H1 (cell line): Measurements from ENCODE around the gene DFFB. TPM values are rescaled to one million over a fixed set of nuclear protein-coding genes. Genes with fewer than 3 reads are reported as not detected.

ENCODE experiments used
- CTCF ChIA-PET: fragments of 300-600 bp; sonication (Branson Sonifier 250); formaldehyde crosslinking; loops from one replicate; lab custom pipeline; 2021; ENCODE audit not compliant: partially characterized antibody; lab: Charles Lee
- POLR2A ChIA-PET: fragments of 300-600 bp; sonication (Branson Sonifier 250); formaldehyde crosslinking; loops from one replicate; lab custom pipeline; 2021; ENCODE audit warnings: inconsistent platforms; ENCODE audit not compliant: partially characterized antibody; lab: Charles Lee
- DNase-seq, 2 experiments: peaks; one replicate each; pipeline versions ENCODE4 v3.0.0 to v3.0.0-alpha.2; 2010 to 2022; ENCODE audit warnings: low spot score in 2 of 2, low read depth in 1 of 2, mixed read lengths in 1 of 2
- FAIRE-seq: peaks from 2 replicates; lab custom pipeline; 2011; peaks lifted over from hg19 to GRCh38; lab: Jason Lieb, UNC
- H2AFZ ChIP-seq: 2 replicates; pipeline ENCODE4 v1.8.1; 2012; ENCODE audit warnings: low read length, inconsistent platforms
- H2AK5ac ChIP-seq: 2 replicates; pipeline ENCODE4 v1.6.1; 2013; ENCODE audit warnings: low read depth, low read length
- H2BK120ac ChIP-seq: replicated peaks from 2 replicates; pipeline ENCODE3; 2013; ENCODE audit warnings: low read depth, low read length, inconsistent platforms
- H2BK12ac ChIP-seq: 2 replicates; pipeline ENCODE4 v1.6.1; 2013; ENCODE audit warnings: low read depth, low read length
- H2BK15ac ChIP-seq: 2 replicates; pipeline ENCODE4 v1.6.1; 2013; ENCODE audit warnings: low read length
- H2BK20ac ChIP-seq: 2 replicates; pipeline ENCODE4 v1.6.1; 2013; ENCODE audit warnings: low read length
- H2BK5ac ChIP-seq: 2 replicates; pipeline ENCODE4 v1.6.1; 2013; ENCODE audit warnings: low read depth, low read length
- H3K14ac ChIP-seq: 2 replicates; pipeline ENCODE4 v1.6.1; 2013; ENCODE audit warnings: inconsistent platforms; ENCODE audit not compliant: insufficient read length
- H3K18ac ChIP-seq: 2 replicates; pipeline ENCODE4 v1.6.1; 2013; ENCODE audit warnings: low read length; ENCODE audit errors: extremely low read depth
- H3K23ac ChIP-seq: 2 replicates; pipeline ENCODE4 v1.6.1; 2013; ENCODE audit warnings: inconsistent platforms; ENCODE audit not compliant: insufficient read length
- H3K23me2 ChIP-seq: 2 replicates; pipeline ENCODE4 v1.6.1; 2013; ENCODE audit warnings: low read depth, low read length
- H3K27ac ChIP-seq: 2 replicates; pipeline ENCODE4 v1.6.1; 2011; ENCODE audit warnings: low read depth, low read length, inconsistent platforms
- H3K27me3 ChIP-seq, 4 experiments: replicated peaks in 1 of 4; 1 replicate in 1 of 4; 2 replicates in 3 of 4; pipeline versions ENCODE4 v1.6.1 to v1.8.1; 2011 to 2013; ENCODE audit warnings: low read length in 3 of 4, mild to moderate bottlenecking in 3 of 4, inconsistent platforms in 2 of 4, mixed read lengths in 2 of 4, moderate library complexity in 1 of 4; ENCODE audit not compliant: control insufficient read depth in 3 of 4, insufficient read depth in 3 of 4; ENCODE audit errors: extremely low read depth in 1 of 4
- H3K36me3 ChIP-seq, 4 experiments: 2 replicates each; pipeline versions ENCODE4 v1.6.1 to v1.8.1; 2011 to 2013; ENCODE audit warnings: mild to moderate bottlenecking in 4 of 4, low read length in 3 of 4, moderate library complexity in 2 of 4, control low read depth in 1 of 4, inconsistent platforms in 1 of 4; ENCODE audit not compliant: insufficient read depth in 4 of 4, control insufficient read depth in 2 of 4
- H3K4ac ChIP-seq: replicated peaks from 2 replicates; pipeline ENCODE3; 2013; ENCODE audit warnings: low read length, low read depth, mixed read lengths, inconsistent platforms; ENCODE audit not compliant: insufficient read length
- H3K4me1 ChIP-seq, 4 experiments: replicated peaks in 1 of 4; 1 replicate in 1 of 4; 2 replicates in 3 of 4; pipeline versions ENCODE4 v1.6.1 to v1.8.1; 2011 to 2013; ENCODE audit warnings: low read length in 3 of 4, inconsistent platforms in 2 of 4, mixed read lengths in 1 of 4; ENCODE audit not compliant: insufficient read depth in 4 of 4, control insufficient read depth in 3 of 4
- H3K4me2 ChIP-seq, 2 experiments: 2 replicates each; pipeline versions ENCODE4 v1.6.1 to v1.8.1; 2011 to 2013; ENCODE audit warnings: low read depth in 2 of 2, low read length in 2 of 2, control low read depth in 1 of 2, inconsistent platforms in 1 of 2, mild to moderate bottlenecking in 1 of 2; ENCODE audit not compliant: insufficient read depth in 1 of 2
- H3K4me3 ChIP-seq, 4 experiments: fragments of 200-600, 300-600 bp in 1 of 4; sonication (generic), shearing (Covaris generic), sonication (Bioruptor Twin) in 1 of 4; 2 replicates each; pipeline versions ENCODE4 v1.5.1 to v1.8.1; 2011 to 2016; ENCODE audit warnings: low read length in 4 of 4, low read depth in 3 of 4, control low read depth in 2 of 4, inconsistent platforms in 2 of 4, mild to moderate bottlenecking in 2 of 4, mixed read lengths in 1 of 4, moderate library complexity in 1 of 4; ENCODE audit not compliant: insufficient read depth in 2 of 4; ENCODE audit errors: extremely low read depth in 1 of 4
- H3K56ac ChIP-seq: replicated peaks from 2 replicates; pipeline ENCODE3; 2013; ENCODE audit warnings: low read depth, mild to moderate bottlenecking, mixed read lengths, low read length, inconsistent platforms; ENCODE audit not compliant: insufficient read length
- H3K79me1 ChIP-seq: 2 replicates; pipeline ENCODE4 v1.6.1; 2013; ENCODE audit warnings: low read depth, low read length, control low read depth
- H3K79me2 ChIP-seq, 2 experiments: 2 replicates each; pipeline versions ENCODE4 v1.6.1 to v1.8.1; 2012 to 2013; ENCODE audit warnings: low read length in 2 of 2, mild to moderate bottlenecking in 2 of 2, inconsistent platforms in 1 of 2; ENCODE audit not compliant: insufficient read depth in 2 of 2, control insufficient read depth in 1 of 2
- H3K9ac ChIP-seq, 4 experiments: replicated peaks in 1 of 4; 1 replicate in 1 of 4; 2 replicates in 3 of 4; pipeline versions ENCODE4 v1.6.1 to v1.8.1; 2011 to 2013; ENCODE audit warnings: low read depth in 3 of 4, low read length in 3 of 4, control low read depth in 2 of 4, mild to moderate bottlenecking in 2 of 4, moderate library complexity in 2 of 4, inconsistent platforms in 1 of 4; ENCODE audit errors: extremely low read depth in 1 of 4
- H3K9me3 ChIP-seq, 2 experiments: 2 replicates each; pipeline versions ENCODE4 v1.6.1 to v1.8.1; 2012 to 2013; ENCODE audit warnings: mild to moderate bottlenecking in 2 of 2, moderate library complexity in 2 of 2, control low read depth in 1 of 2, inconsistent platforms in 1 of 2, low read depth in 1 of 2, low read length in 1 of 2, mixed read lengths in 1 of 2; ENCODE audit not compliant: insufficient read depth in 2 of 2
- H4K20me1 ChIP-seq, 2 experiments: replicated peaks in 1 of 2; 2 replicates each; pipeline versions ENCODE3 to v1.8.1; 2011 to 2013; ENCODE audit warnings: inconsistent platforms in 2 of 2, low read length in 2 of 2, mild to moderate bottlenecking in 1 of 2; ENCODE audit not compliant: insufficient read depth in 2 of 2, control insufficient read depth in 1 of 2
- H4K5ac ChIP-seq: 2 replicates; pipeline ENCODE4 v1.6.1; 2013; ENCODE audit warnings: low read length, low read depth, mixed read lengths, inconsistent platforms; ENCODE audit not compliant: insufficient read length
- H4K8ac ChIP-seq: 2 replicates; pipeline ENCODE4 v1.8.0; 2013; ENCODE audit warnings: mild to moderate bottlenecking, moderate library complexity, low read length, inconsistent platforms; ENCODE audit not compliant: insufficient read depth; ENCODE audit errors: extremely low read depth
- H4K91ac ChIP-seq: replicated peaks from 2 replicates; pipeline ENCODE3; 2013; ENCODE audit warnings: low read length, mixed read lengths, inconsistent platforms; ENCODE audit not compliant: insufficient read length
- CBX8 ChIP-seq: fragments of 300-800, 300-1000 bp; sonication (generic); IDR thresholded peaks from 2 replicates; pipeline ENCODE4 v1.7.1; 2016; ENCODE audit warnings: low read depth, low read length, borderline replicate concordance
- CREB1 ChIP-seq: IDR thresholded peaks from 2 replicates; pipeline ENCODE4 v1.6.1; 2012; ENCODE audit warnings: inconsistent platforms
- CTBP2 ChIP-seq: IDR thresholded peaks from 2 replicates; pipeline ENCODE4 v1.7.0; 2011; ENCODE audit warnings: borderline replicate concordance, mild to moderate bottlenecking, moderate library complexity, mixed read lengths, low read length; ENCODE audit not compliant: insufficient read depth, insufficient read length
- KDM5A ChIP-seq: fragments of 200-600 bp; IDR thresholded peaks from 2 replicates; pipeline ENCODE4 v1.7.1; 2012; ENCODE audit warnings: mild to moderate bottlenecking, low read length, inconsistent platforms, mixed read lengths
- MAFK ChIP-seq: IDR thresholded peaks from 2 replicates; pipeline ENCODE4 v1.6.1; 2012; ENCODE audit warnings: low read depth, mild to moderate bottlenecking, improper control_type of control experiment, low read length
- WGBS, 2 experiments: shearing (Covaris generic) in 1 of 2; methylation state at CpG; one replicate each; pipeline versions ENCODE4 v1.1.6 to v1.1.7; 2013 to 2015; ENCODE audit warnings: low lambda C conversion rate in 2 of 2, mixed read lengths in 2 of 2, inconsistent platforms in 1 of 2, low coverage in 1 of 2, missing lambda C conversion rate in 1 of 2; ENCODE audit not compliant: insufficient replicate concordance in 2 of 2, insufficient coverage in 1 of 2, insufficient read length in 1 of 2; ENCODE audit errors: extremely low coverage in 1 of 2, missing lambda C conversion rate in 1 of 2; 5-methylcytosine and 5-hydroxymethylcytosine counted together
- polyA plus RNA-seq, 7 experiments: library from polyadenylated mRNA; depleted of rRNA in 3 of 7; stranded (reverse) in 5 of 7; unstranded in 2 of 7; fragments of >200 nt in 5 of 7; fragments of 200-250 nt in 2 of 7; gene quantifications; 1 replicate in 5 of 7; 2 replicates in 1 of 7; 4 replicates in 1 of 7; pipeline versions ENCODE4 v1.2.1 to v1.2.3, GENCODE V29; 2011 to 2013; ENCODE audit warnings: missing spikeins in 2 of 7, mixed read lengths in 2 of 7
- total RNA-seq: library from RNA; stranded (reverse); fragmentation: NEBNext Ultra II Directional; extraction: Animal tissue kit (Norgen Biotek cat#: 25700); gene quantifications from 2 replicates; pipeline ENCODE4 v1.2.1, GENCODE V29; 2021

The DFFB gene
- total and polyA plus RNA-seq, 2 of the 8 experiments (the other 6 are each of a cell fraction or from before 2014, with no cell fraction given), result 8.6 to 11.9 TPM

DNA sequence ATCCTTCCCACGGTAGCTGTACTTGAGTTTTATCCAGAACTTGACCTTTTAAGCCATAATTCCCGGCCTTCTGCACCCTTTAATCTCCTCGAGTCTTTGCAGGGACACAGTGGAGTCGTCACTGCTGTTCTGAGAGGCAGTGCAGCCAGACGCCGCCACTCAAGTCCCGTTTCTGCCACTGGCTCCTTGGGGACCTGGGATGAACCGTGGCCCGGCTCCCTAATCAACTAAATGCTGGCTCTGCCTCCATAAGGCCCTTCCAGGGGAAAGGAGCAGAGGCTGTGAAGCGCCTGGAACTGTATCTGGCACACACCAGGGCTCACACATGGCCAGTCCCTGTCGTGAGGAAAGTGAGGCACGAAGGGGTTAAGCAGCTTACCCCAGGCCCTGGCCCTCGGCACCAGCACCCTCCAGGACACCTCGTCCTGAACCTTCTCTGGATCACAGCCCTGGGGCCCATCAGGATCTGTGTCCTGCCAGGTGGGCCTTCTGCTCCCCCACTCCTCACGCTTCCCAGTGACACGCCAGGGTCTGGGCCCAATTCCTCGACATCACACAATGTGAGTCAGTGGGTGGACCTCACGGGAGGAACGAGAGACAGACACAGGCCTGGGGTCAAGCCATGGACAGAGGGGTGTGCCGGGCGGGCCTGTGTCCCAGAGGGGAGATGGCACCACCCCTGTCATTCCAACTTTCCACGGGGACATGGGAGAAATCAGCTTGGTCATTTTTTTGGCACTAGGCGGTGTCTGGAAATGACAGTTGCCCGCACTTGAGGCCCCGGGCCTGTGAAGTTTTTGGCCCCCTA lies 66.3 kb downstream of the DFFB start:
- H3K14ac ChIP-seq, result no peak overlapping the region
- CTCF ChIA-PET, result no interaction called here
- no peak overlapping the region for H3K4ac ChIP-seq
- H3K9ac ChIP-seq, result no peak overlapping the region
- H2BK120ac ChIP-seq, result no peak overlapping the region
- H2BK12ac ChIP-seq, result 0 out of 2 replicates have a peak overlapping the region, but pooled peaks have one; percentile 9
- POLR2A ChIA-PET, result no interaction called here
- no peaks in the 10 kb centered on the region for H4K20me1 ChIP-seq
- no peaks in the 10 kb centered on the region for H3K79me1 ChIP-seq
- H3K23me2 ChIP-seq, result peaks cover 3% of the 10 kb centered on the region; the same call in 1 of the 2 replicates
- no peak overlapping the region for H2AFZ ChIP-seq
- H4K91ac ChIP-seq, result no peak overlapping the region
- no peak overlapping the region for H4K8ac ChIP-seq
- no peak overlapping the region for H3K23ac ChIP-seq
- no peak overlapping the region for H3K27ac ChIP-seq
- WGBS, 2 experiments, result 90% methylated on average over 25 of the region's 25 CpGs; no CpG with 5 or more reads in 1 of the 2 experiments
- H3K4me1 ChIP-seq, result peaks cover 0 to 3% (median 0%) of the 10 kb centered on the region in 4 experiments; a peak in 2 of 7 replicates
- H3K27me3 ChIP-seq, result no peaks in the 10 kb centered on the region
- no peak overlapping the region for H3K4me2 ChIP-seq
- no peak overlapping the region for H2BK20ac ChIP-seq
- FAIRE-seq (no peak), DNase-seq (no peak)
- no peaks in the 10 kb centered on the region for H3K79me2 ChIP-seq
- no peak overlapping the region for H3K18ac ChIP-seq
- H2BK15ac ChIP-seq, result no peak overlapping the region
- no peaks in the 10 kb centered on the region; a peak in 1 of 4 replicates for H3K9me3 ChIP-seq
- no peak for TF ChIP-seq CREB1
- TF ChIP-seq KDM5A, result no peak
- TF ChIP-seq CTBP2, result no peak
- no peak for TF ChIP-seq CBX8
- TF ChIP-seq MAFK, result no peak
- no peak overlapping the region for H2AK5ac ChIP-seq
- H3K4me3 ChIP-seq, result no peak overlapping the region
- H3K36me3 ChIP-seq, result no peaks in the 10 kb centered on the region
- no peak overlapping the region for H2BK5ac ChIP-seq
- no peak overlapping the region for H4K5ac ChIP-seq
- H3K56ac ChIP-seq, result no peak overlapping the region
